Epidermal melanocyte (primary cell): ENCODE data around the gene MYRIP.
A peak's percentile ranks its signal among the peaks of the same experiment; 100 is the strongest.
"Not testable (repeated sequence)": the region's sequence is repeated elsewhere in the genome, so short reads cannot be mapped to it uniquely, and the experiment has no call there.

Experiments
- DNase-seq: peaks from one replicate; pipeline ENCODE4 v3.0.0; 2011; ENCODE audit warnings: low spot score; ENCODE audit not compliant: insufficient read length

MYRIP gene

GRCh38 chr3:40120806-40121205, 311.4 kb downstream of the MYRIP start:
- no peak for DNase-seq

- DNase-seq: peak; percentile 31
Observed at GRCh38 chr3:40124918-40125317, 315.5 kb downstream of the MYRIP start.

- no peak for DNase-seq
Observed at GRCh38 chr3:40128166-40128565, 318.8 kb downstream of the MYRIP start.

GRCh38 chr3:40129510-40129909, 320.1 kb downstream of the MYRIP start:
- DNase-seq: no peak

GRCh38 chr3:40129981-40130380, 320.6 kb downstream of the MYRIP start:
- DNase-seq: no peak

GRCh38 chr3:40130721-40131120, 321.3 kb downstream of the MYRIP start:
- DNase-seq: no peak

- not testable (repeated sequence) for DNase-seq
Observed at GRCh38 chr3:40133886-40134575, 324.6 kb downstream of the MYRIP start.

- no peak for DNase-seq
Observed at GRCh38 chr3:40137591-40138295, 328.3 kb downstream of the MYRIP start.

- DNase-seq: no peak
Observed at GRCh38 chr3:40143283-40144090, 334.1 kb downstream of the MYRIP start.

- no peak for DNase-seq
Observed at GRCh38 chr3:40148827-40149226, 339.4 kb downstream of the MYRIP start.

- DNase-seq: no peak
Observed at GRCh38 chr3:40152482-40153133, 343.2 kb downstream of the MYRIP start.

- no peak for DNase-seq
Observed at GRCh38 chr3:40160933-40161332, 351.5 kb downstream of the MYRIP start.

- DNase-seq: no peak
Observed at GRCh38 chr3:40162616-40163015, 353.2 kb downstream of the MYRIP start.

GRCh38 chr3:40166997-40167396, 357.6 kb downstream of the MYRIP start:
- DNase-seq: no peak

GRCh38 chr3:40167958-40168357, 358.5 kb downstream of the MYRIP start:
- DNase-seq: no peak

GRCh38 chr3:40169983-40170382, 360.6 kb downstream of the MYRIP start:
- DNase-seq: no peak

GRCh38 chr3:40170395-40170794, 361.0 kb downstream of the MYRIP start:
- no peak for DNase-seq

GRCh38 chr3:40172560-40172959, 363.2 kb downstream of the MYRIP start:
- no peak for DNase-seq

GRCh38 chr3:40173227-40173721, 363.9 kb downstream of the MYRIP start:
- no peak for DNase-seq

- DNase-seq: no peak
Observed at GRCh38 chr3:40178012-40178594, 368.7 kb downstream of the MYRIP start.

- peak; percentile 50 for DNase-seq
Observed at GRCh38 chr3:40179016-40179415, 369.6 kb downstream of the MYRIP start.
